ENCODE measurements around the gene GABRR3. TPM values are rescaled to one million over a fixed set of nuclear protein-coding genes. Genes with fewer than 3 reads are reported as not detected.
A peak's percentile ranks its signal among the peaks of the same experiment; 100 is the strongest.
"Not testable (repeated sequence)": the region's sequence is repeated elsewhere in the genome, so short reads cannot be mapped to it uniquely, and the experiment has no call there.

The GABRR3 gene
- total and polyA plus RNA-seq, 10 donors = 0.03 TPM; not detected in 9

DNA sequence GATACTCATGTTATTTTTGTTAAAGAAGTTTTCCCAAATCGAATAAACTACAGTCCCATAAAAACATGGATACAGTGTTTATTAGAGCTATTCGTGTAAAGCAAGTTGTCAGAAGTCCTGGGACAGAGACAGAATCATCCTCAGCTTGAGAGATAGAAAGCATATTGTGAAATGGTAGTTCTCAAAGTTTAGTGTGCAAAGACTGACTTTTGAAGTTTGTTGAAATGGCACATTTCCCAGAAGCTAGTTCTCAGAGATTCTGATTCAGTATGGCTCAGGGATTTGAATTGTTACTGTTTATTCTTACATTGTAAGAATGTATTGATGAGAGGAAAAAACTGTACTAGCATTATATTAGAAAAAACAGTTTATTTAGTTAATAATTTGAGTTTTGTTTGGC lies 22.1 kb downstream of the GABRR3 start:
- TF ChIP-seq POLR2A (IDR thresholded peaks at IDR 0.05) (no peak), POLR2AphosphoS5 (IDR thresholded peaks at IDR 0.05) (no peak)
- TF ChIP-seq, protein P1, sequence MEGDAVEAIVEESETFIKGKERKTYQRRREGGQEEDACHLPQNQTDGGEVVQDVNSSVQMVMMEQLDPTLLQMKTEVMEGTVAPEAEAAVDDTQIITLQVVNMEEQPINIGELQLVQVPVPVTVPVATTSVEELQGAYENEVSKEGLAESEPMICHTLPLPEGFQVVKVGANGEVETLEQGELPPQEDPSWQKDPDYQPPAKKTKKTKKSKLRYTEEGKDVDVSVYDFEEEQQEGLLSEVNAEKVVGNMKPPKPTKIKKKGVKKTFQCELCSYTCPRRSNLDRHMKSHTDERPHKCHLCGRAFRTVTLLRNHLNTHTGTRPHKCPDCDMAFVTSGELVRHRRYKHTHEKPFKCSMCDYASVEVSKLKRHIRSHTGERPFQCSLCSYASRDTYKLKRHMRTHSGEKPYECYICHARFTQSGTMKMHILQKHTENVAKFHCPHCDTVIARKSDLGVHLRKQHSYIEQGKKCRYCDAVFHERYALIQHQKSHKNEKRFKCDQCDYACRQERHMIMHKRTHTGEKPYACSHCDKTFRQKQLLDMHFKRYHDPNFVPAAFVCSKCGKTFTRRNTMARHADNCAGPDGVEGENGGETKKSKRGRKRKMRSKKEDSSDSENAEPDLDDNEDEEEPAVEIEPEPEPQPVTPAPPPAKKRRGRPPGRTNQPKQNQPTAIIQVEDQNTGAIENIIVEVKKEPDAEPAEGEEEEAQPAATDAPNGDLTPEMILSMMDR (IDR thresholded peaks at IDR 0.05 in 8 of 11, conservative IDR thresholded peaks at IDR 0.05 in 3 of 11) = no peak
- H3K4me1 ChIP-seq = peaks cover 0 to 14% (median 0%) of the 10 kb centered on the region in 6 donors
- no peak overlapping the region for H3K4me3 ChIP-seq
- WGBS, 5 donors = 66 to 84% (median 74%) methylated on average over 2 of the region's 2 CpGs
- DNase-seq = no peak
- no peaks in the 10 kb centered on the region for H3K27me3 ChIP-seq (replicated peaks in 1 of 7)
- H3K36me3 ChIP-seq = no peaks in the 10 kb centered on the region
- peak overlapping the region in 3 of 8 donors; percentile 13 to 21 (median 19) for H3K27ac ChIP-seq
- H3K9me3 ChIP-seq = no peaks in the 10 kb centered on the region
- intact Hi-C loops (cut with DNase I; ENCODE audit: low total_unique reads) = no loop called here

DNA sequence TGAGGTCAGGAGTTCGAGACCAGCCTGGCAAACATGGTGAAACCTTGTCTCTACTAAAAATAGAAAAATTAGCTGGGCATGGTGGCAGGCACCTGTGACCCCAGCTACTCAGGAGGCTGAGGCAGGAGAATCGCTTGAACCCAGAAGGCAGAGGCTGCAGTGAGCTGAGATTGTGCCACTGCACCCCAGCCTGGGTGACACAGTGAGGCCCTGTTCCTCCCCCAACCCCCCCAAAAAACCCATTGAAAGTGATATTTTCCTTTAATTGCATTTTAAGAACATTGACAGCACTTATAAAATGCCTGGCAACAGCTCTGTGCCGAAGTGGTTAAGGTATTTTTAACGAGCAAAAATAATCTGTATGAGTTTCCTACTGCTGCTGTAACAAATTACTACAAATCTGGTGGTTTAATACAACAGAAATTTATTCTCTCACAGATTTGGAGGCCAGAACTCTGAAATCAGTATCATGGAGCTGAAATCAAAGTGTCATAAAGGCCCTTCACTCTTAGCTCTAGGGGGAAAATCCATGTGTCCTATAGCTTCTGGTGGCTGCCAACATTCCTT lies 24.1 kb downstream of the GABRR3 start:
- WGBS, 5 donors = 89 to 96% (median 93%) methylated on average over 4 of the region's 4 CpGs

DNA sequence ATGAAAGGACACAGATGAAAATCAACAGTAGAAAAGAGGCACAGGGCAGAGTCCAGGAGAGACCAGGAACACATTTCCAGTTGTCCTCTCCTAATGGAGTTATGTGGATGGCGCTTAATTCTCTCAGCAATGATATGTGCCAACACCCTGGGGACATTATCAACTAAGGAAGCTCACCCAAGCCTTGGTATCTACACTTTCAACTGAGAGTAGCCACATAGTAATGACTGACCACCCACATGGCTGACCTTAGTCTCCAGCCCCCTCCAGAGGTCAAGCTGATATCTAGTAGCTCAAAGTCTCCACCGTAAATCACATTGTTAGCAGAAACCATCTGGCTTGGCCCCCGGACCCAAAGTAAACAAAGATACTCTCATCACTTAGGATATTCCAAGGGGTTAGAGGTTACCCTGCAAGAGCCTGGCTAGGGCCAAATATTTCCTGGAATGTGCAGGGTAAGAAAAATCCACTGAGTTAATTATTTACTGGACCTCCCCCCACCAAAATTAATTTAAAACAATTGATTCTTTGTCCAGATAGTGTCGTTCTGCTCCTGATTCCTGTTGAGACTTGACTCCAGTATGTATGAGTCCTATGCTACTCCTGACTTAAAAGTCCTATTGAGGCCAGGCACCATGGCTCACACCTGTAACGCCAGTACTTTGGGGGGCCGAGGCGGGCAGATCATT lies 24.8 kb downstream of the GABRR3 start:
- H3K4me1 ChIP-seq = peaks cover 0 to 14% (median 0%) of the 10 kb centered on the region in 6 donors
- H3K4me3 ChIP-seq = no peak overlapping the region
- 87 to 91% (median 89%) methylated on average over 7 of the region's 7 CpGs for WGBS, 5 donors
- no peaks in the 10 kb centered on the region for H3K36me3 ChIP-seq
- intact Hi-C loops (cut with DNase I; ENCODE audit: low total_unique reads) = no loop called here
- no peaks in the 10 kb centered on the region for H3K9me3 ChIP-seq
- H3K27me3 ChIP-seq (replicated peaks in 1 of 7) = no peaks in the 10 kb centered on the region
- TF ChIP-seq POLR2AphosphoS5 (IDR thresholded peaks at IDR 0.05) = no peak
- TF ChIP-seq, protein P1 (IDR thresholded peaks at IDR 0.05 in 8 of 11, conservative IDR thresholded peaks at IDR 0.05 in 3 of 11) = no peak
- TF ChIP-seq POLR2A (IDR thresholded peaks at IDR 0.05) = no peak
- no peak for DNase-seq
- H3K27ac ChIP-seq = no peak overlapping the region

More for the DNA sequence above, 24.1 kb downstream of the GABRR3 start:
- H3K36me3 ChIP-seq; H3K27ac ChIP-seq; H3K4me3 ChIP-seq; intact Hi-C loops (cut with DNase I; ENCODE audit: low total_unique reads); DNase-seq; H3K9me3 ChIP-seq; H3K27me3 ChIP-seq (replicated peaks in 1 of 7): not testable (repeated sequence)
- peaks cover 0 to 14% (median 0%) of the 10 kb centered on the region in 6 donors for H3K4me1 ChIP-seq

DNA sequence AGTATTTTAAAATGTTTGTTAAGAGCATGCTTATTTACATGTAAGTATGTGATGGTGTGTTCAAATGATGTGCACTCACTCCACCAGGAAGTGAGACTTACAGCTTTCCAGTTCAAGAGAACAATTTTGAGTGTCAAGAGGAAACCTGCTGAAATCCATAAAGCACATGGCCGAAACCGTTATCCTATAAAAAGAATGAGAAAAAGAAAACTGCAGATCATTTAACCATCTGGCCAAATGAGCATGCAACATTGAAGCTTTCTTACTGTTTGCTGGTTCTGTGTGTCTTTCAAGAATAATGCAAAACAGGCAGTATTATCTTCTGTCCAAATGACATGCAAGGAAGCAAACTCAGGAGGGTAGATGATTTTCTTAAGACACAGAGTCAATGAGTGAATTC lies 26.3 kb downstream of the GABRR3 start:
- TF ChIP-seq POLR2AphosphoS5 (IDR thresholded peaks at IDR 0.05) = no peak
- TF ChIP-seq, protein P1 (IDR thresholded peaks at IDR 0.05 in 8 of 11, conservative IDR thresholded peaks at IDR 0.05 in 3 of 11) = no peak
- TF ChIP-seq POLR2A (IDR thresholded peaks at IDR 0.05) = no peak
- no peaks in the 10 kb centered on the region for H3K9me3 ChIP-seq
- no peak overlapping the region for H3K27ac ChIP-seq
- no peaks in the 10 kb centered on the region for H3K27me3 ChIP-seq (replicated peaks in 1 of 7)
- H3K36me3 ChIP-seq = no peaks in the 10 kb centered on the region
- 48 to 62% (median 52%) methylated on average over 2 of the region's 2 CpGs for WGBS, 5 donors
- DNase-seq = no peak
- peaks cover 0 to 20% (median 0%) of the 10 kb centered on the region in 6 donors for H3K4me1 ChIP-seq
- intact Hi-C loops (cut with DNase I; ENCODE audit: low total_unique reads) = no loop called here
- H3K4me3 ChIP-seq = no peak overlapping the region

Data from spleen (tissue), 11 donors.